Activated B cell treated with CpG ODN at 0.5 μM for 24 hours (primary cell): ENCODE measurements around the gene TP53I11. TPM values are rescaled to one million over a fixed set of nuclear protein-coding genes. Genes with fewer than 3 reads are reported as not detected.

Source experiments
- ATAC-seq: fragments of 200-7000 bp; cut with Tn5 transposase; one replicate; pipeline ENCODE4 v1.10.0; 2021; ENCODE audit warnings: low read depth, mild to moderate bottlenecking, moderate library complexity
- CTCF ChIA-PET: fragments of 350-600 bp; sonication (Branson Sonifier 250); formaldehyde crosslinking; loops from one replicate; lab custom pipeline; 2021; ENCODE audit warnings: antibody characterized with exemption; lab: Charles Lee
- POLR2A ChIA-PET: fragments of 350-600 bp; sonication (Branson Sonifier 250); formaldehyde crosslinking; loops from one replicate; lab custom pipeline; 2021; ENCODE audit warnings: antibody characterized with exemption; lab: Charles Lee
- DNase-seq: peaks from one replicate; pipeline ENCODE4 v3.0.0; 2022
- H3K27ac Mint-ChIP-seq: one replicate; pipeline ENCODE4 v1.8.0; 2020; ENCODE audit warnings: mixed read lengths
- H3K27me3 Mint-ChIP-seq: one replicate; pipeline ENCODE4 v1.8.0; 2021; ENCODE audit warnings: mixed read lengths
- H3K36me3 Mint-ChIP-seq: one replicate; pipeline ENCODE4 v1.8.0; 2021; ENCODE audit warnings: low read depth, mixed read lengths
- H3K4me1 Mint-ChIP-seq: one replicate; pipeline ENCODE4 v1.8.0; 2021; ENCODE audit warnings: mixed read lengths
- H3K4me3 Mint-ChIP-seq: one replicate; pipeline ENCODE4 v1.8.0; 2020; ENCODE audit warnings: mild to moderate bottlenecking, mixed read lengths
- H3K9me3 Mint-ChIP-seq: one replicate; pipeline ENCODE4 v1.8.0; 2020; ENCODE audit warnings: mixed read lengths
- intact Hi-C: fragments of 100-400 bp; cut with micrococcal nuclease; formaldehyde crosslinking; loops from one replicate; pipeline ENCODE4 v1.15.1; 2024
- total RNA-seq: library from RNA; stranded (reverse); gene quantifications from 2 replicates; pipeline ENCODE4 v1.2.3, GENCODE V29; 2022
- TF ChIP-seq, protein P1 (sequence below): fragments of 200-600 bp; IDR thresholded peaks from one replicate; pipeline ENCODE4 v1.8.0; 2022; ENCODE audit warnings: antibody characterized with exemption, mild to moderate bottlenecking

Gene TP53I11
- total RNA-seq, 1 donor from 2014 or later = 175 TPM

DNA sequence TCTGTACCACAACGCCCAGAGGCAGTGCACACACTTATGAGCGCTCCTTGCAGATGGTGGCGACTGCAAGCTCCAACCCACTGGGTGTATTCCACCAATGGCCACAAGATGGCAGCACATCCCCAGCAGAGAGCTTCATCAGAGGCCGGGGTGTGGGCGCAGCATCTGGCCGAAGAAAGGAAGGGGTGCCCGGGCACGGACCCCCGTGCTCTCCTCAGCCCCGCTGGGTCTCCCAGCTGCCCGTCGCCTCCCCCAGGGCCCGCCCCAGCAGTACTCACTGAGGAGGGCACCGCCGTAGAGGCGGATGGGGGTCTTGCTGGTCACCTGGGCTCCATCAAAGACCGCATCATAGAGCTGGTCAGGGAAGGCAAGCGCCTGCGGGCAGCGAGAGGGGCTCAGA, 14.2 kb downstream of the TP53I11 start:
- H3K27me3 Mint-ChIP-seq = no peaks in the 10 kb centered on the region
- peaks cover 56% of the 10 kb centered on the region for H3K36me3 Mint-ChIP-seq
- intact Hi-C loops = loop anchor here (1.0 to 2.0 kb wide), 4 partner anchors 9 to 396 kb away; no protein-coding TSS in a partner anchor
- H3K4me3 Mint-ChIP-seq = no peak overlapping the region
- ChIA-PET POLR2A (interaction anchor here (0.6 to 3.1 kb wide), 7 partner anchors 9 to 167 kb away, joined by 3 to 72 read pairs (median 6); partner anchors contain the start of gene TP53I11), CTCF (interaction anchor here (0.6 to 24.5 kb wide), 33 partner anchors 9 to 650 kb away, joined by 3 to 1010 read pairs (median 4); partner anchors contain the start of gene TP53I11)
- H3K9me3 Mint-ChIP-seq = no peaks in the 10 kb centered on the region
- peaks cover 27% of the 10 kb centered on the region for H3K4me1 Mint-ChIP-seq
- H3K27ac Mint-ChIP-seq = no peak overlapping the region
- TF ChIP-seq, protein P1, sequence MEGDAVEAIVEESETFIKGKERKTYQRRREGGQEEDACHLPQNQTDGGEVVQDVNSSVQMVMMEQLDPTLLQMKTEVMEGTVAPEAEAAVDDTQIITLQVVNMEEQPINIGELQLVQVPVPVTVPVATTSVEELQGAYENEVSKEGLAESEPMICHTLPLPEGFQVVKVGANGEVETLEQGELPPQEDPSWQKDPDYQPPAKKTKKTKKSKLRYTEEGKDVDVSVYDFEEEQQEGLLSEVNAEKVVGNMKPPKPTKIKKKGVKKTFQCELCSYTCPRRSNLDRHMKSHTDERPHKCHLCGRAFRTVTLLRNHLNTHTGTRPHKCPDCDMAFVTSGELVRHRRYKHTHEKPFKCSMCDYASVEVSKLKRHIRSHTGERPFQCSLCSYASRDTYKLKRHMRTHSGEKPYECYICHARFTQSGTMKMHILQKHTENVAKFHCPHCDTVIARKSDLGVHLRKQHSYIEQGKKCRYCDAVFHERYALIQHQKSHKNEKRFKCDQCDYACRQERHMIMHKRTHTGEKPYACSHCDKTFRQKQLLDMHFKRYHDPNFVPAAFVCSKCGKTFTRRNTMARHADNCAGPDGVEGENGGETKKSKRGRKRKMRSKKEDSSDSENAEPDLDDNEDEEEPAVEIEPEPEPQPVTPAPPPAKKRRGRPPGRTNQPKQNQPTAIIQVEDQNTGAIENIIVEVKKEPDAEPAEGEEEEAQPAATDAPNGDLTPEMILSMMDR = peak; percentile 71
- peak; percentile 95 for ATAC-seq
- DNase-seq = peak; percentile 84

DNA sequence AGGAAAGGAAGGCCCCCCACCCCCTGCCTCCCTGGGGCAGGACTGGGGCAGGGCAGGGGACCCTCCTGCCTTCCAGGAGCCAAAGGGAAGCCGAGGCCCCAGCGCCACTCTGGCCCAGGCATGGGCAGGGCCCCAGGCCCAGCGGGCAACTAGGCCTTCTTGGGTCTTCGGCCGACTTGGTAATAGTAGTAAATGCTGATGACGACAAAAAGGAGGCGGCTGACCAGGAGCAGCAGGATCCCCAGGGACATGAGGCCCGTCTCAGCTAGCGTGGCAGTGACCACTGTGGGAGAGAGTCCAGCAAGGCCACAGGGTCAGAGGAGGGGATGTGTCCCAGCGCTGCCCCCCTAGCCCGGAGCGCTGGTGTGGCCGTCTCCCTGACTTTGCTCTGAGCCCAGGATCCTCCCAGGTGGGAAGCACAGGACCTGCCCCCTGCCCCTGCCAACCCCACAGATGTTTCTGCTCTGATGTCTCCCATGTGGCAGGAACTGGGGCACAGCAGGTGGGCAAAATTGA, 15.9 kb downstream of the TP53I11 start:
- H3K4me1 Mint-ChIP-seq = peaks cover 10% of the 10 kb centered on the region
- ChIA-PET CTCF (interaction anchor here (24.5 kb wide), 1 partner anchor 170 kb away, joined by 1010 read pairs; no protein-coding TSS in a partner anchor), POLR2A (no interaction called here)
- peaks cover 42% of the 10 kb centered on the region for H3K36me3 Mint-ChIP-seq
- no peaks in the 10 kb centered on the region for H3K27me3 Mint-ChIP-seq
- TF ChIP-seq, protein P1 = no peak
- DNase-seq (no peak), ATAC-seq (no peak)
- H3K4me3 Mint-ChIP-seq = no peak overlapping the region
- intact Hi-C loops = no loop called here
- no peaks in the 10 kb centered on the region for H3K9me3 Mint-ChIP-seq
- H3K27ac Mint-ChIP-seq = no peak overlapping the region

DNA sequence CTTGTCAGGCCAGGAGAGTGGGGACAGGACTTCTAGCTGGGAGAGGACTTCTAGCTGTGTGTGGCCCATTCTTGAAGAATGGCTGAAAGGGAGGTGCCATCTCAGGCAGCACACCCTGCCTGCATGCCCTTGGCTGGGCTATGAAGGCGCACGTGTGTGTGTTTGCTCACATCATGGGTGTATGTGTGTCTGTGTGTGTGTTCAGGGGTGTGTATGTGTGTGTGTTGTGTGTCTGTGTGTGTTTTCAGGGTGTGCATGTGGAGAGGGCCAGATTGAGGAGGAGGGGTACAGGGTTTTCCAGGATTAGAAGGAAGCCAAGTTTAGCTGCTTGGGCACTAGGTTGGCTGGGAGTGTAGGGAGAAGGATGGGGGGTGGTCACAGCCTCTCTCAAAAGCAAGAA, 16.6 kb downstream of the TP53I11 start:
- Mint-ChIP-seq H3K36me3 (peaks cover 39% of the 10 kb centered on the region), H3K27ac (no peak overlapping the region), H3K9me3 (no peaks in the 10 kb centered on the region), H3K4me1 (peaks cover 4% of the 10 kb centered on the region), H3K4me3 (no peak overlapping the region), H3K27me3 (no peaks in the 10 kb centered on the region)
- intact Hi-C loops = no loop called here
- ChIA-PET POLR2A (no interaction called here), CTCF (interaction anchor here (24.5 kb wide), 1 partner anchor 170 kb away, joined by 1010 read pairs; no protein-coding TSS in a partner anchor)
- TF ChIP-seq, protein P1 = no peak
- DNase-seq = no peak
- ATAC-seq = no peak

DNA sequence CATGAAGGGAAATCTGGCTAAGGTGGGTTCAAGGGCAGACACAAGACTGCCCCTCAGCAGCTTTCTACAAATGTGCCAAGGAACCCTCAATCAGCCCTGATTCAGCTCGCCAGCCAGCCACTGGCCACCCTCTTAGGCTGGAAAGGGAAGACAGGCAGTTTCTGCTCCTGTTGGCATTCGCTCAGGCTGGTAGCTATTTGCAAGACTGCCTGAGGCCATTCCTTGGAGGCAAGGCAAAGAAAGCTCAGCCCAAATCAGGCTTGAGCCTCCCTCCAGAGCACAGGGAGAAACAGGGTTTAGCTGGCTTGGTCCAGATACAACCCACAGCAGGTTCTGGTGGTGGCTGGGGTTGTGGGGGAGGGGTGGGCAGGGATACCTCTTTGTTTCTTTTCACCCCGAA, 19.2 kb downstream of the TP53I11 start:
- intact Hi-C loops = no loop called here
- Mint-ChIP-seq H3K27me3 (peaks cover 2% of the 10 kb centered on the region), H3K36me3 (peaks cover 31% of the 10 kb centered on the region), H3K9me3 (no peaks in the 10 kb centered on the region), H3K27ac (no peak overlapping the region), H3K4me1 (peaks cover 5% of the 10 kb centered on the region), H3K4me3 (no peak overlapping the region)
- ChIA-PET POLR2A (interaction anchor here (0.5 to 2.1 kb wide), 5 partner anchors 171 to 1295 kb away, joined by 3 to 11 read pairs (median 9); no protein-coding TSS in a partner anchor), CTCF (interaction anchor here (1.4 to 24.5 kb wide), 2 partner anchors 9 to 173 kb away, joined by 4 to 1010 read pairs; no protein-coding TSS in a partner anchor)
- no peak for ATAC-seq
- TF ChIP-seq, protein P1 = no peak
- no peak for DNase-seq

DNA sequence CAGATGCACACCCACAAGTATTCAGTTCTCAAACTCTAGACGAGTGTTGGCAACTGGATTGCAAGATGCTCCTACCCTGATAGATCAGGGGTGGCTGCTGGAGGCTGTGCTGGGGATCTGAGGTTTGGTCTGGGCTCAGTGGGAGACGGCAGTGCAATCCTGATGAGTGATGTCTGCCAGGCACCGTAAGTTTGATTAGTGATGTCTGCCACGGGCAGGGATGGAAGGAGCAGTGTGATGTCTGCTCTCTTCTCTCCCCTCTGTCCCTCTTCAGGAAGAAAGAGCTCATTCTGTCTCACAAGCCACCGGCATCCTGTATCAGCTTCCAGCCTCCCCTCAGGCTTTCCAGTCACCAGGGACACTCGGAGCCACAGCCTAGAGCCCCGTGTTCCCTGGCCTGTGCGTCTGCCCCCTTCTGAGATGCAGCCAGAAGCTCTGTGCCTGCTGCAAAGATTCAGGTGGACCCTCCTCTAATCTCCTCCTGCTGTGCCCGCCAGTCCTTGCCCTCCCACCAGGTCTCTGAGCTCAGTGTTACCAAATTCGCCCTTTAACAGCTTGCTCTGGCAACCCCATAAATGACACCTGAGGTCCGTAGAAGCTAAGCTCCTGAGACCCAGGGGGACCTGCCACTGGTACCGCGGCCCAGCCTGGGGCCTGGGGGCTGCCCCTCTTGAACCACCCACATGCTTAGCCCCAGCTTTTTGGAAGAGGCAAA, 19.9 kb downstream of the TP53I11 start:
- TF ChIP-seq, protein P1 = no peak
- Mint-ChIP-seq H3K27me3 (peaks cover 2% of the 10 kb centered on the region), H3K27ac (peak overlapping the region; percentile 26), H3K36me3 (peaks cover 26% of the 10 kb centered on the region), H3K4me1 (peaks cover 3% of the 10 kb centered on the region), H3K4me3 (no peak overlapping the region), H3K9me3 (no peaks in the 10 kb centered on the region)
- CTCF ChIA-PET = interaction anchor here (1.2 to 24.5 kb wide), 3 partner anchors 10 to 174 kb away, joined by 3 to 1010 read pairs (median 4); no protein-coding TSS in a partner anchor
- POLR2A ChIA-PET = interaction anchor here (0.5 to 2.1 kb wide), 6 partner anchors 9 to 1296 kb away, joined by 3 to 11 read pairs (median 7); no protein-coding TSS in a partner anchor
- ATAC-seq (no peak), DNase-seq (no peak)
- intact Hi-C loops = no loop called here
